ENCODE data around the gene MCOLN1.

GRCh38 chr19:7549429-7550148, 27.2 kb downstream of the MCOLN1 start:
- TF ChIP-seq, protein P1, sequence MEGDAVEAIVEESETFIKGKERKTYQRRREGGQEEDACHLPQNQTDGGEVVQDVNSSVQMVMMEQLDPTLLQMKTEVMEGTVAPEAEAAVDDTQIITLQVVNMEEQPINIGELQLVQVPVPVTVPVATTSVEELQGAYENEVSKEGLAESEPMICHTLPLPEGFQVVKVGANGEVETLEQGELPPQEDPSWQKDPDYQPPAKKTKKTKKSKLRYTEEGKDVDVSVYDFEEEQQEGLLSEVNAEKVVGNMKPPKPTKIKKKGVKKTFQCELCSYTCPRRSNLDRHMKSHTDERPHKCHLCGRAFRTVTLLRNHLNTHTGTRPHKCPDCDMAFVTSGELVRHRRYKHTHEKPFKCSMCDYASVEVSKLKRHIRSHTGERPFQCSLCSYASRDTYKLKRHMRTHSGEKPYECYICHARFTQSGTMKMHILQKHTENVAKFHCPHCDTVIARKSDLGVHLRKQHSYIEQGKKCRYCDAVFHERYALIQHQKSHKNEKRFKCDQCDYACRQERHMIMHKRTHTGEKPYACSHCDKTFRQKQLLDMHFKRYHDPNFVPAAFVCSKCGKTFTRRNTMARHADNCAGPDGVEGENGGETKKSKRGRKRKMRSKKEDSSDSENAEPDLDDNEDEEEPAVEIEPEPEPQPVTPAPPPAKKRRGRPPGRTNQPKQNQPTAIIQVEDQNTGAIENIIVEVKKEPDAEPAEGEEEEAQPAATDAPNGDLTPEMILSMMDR (IDR thresholded peaks at IDR 0.05), result no peak
- TF ChIP-seq EZH2phosphoT487 (IDR thresholded peaks at IDR 0.05), result no peak
